Measurements from ENCODE around the gene GNG7. TPM values are rescaled to one million over a fixed set of nuclear protein-coding genes. Genes with fewer than 3 reads are reported as not detected.

GNG7 gene
- polyA plus RNA-seq, 1 experiment: 0.57 TPM

DNA sequence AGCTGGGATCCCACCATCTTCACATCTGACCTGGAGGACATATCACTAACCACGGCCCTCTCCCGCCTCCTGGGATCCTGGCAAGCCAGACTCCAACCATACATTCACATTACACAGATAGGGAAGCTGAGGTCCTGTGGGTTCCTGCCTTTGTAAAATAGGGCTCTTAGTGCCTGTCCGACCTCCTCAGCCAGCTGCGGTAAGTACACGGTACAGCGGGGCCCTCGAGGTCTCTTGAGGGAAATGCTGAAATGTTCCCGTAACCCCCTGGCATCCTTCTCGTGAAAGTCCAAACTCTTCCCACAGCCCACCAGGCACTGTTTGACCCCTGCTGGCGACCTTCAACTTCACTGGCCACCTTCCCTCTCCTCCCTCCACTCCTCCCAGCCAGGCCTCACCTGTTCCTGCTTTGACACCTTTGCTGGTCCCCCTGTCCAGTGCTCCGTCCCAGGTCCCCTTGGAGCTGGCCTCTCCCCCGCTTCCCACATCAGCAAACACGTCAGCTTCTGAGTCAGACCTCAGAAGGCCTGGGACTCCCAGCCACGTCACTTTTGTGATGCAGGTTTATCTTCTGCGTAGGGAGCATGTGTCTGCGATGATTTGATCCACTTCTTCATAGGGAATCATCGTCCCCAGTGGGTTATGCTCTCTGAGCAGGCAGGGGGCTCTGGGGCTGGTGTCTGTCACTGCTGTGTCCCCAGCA, 8.8 kb upstream of the GNG7 start:
- peak overlapping the region; percentile 31 for H3K4me3 ChIP-seq (ENCODE audit: low read depth, low read length)
- H3K9me3 ChIP-seq (ENCODE audit: control insufficient read depth, insufficient read depth, low read length): peaks cover 16% of the 10 kb centered on the region
- peak; percentile 72 for DNase-seq (ENCODE audit: low read depth, low spot score)
- POLR2A ChIA-PET: interaction anchor here (1.7 kb wide), 1 partner anchor 12 kb away, joined by 8 read pairs; no protein-coding TSS in a partner anchor
- CTCF ChIA-PET: interaction anchor here (1.1 kb wide), 1 partner anchor 63 kb away, joined by 4 read pairs; no protein-coding TSS in a partner anchor
- no peaks in the 10 kb centered on the region for H3K27me3 ChIP-seq (ENCODE audit: control insufficient read depth, insufficient read depth, low read length)
- TF ChIP-seq, protein P1, sequence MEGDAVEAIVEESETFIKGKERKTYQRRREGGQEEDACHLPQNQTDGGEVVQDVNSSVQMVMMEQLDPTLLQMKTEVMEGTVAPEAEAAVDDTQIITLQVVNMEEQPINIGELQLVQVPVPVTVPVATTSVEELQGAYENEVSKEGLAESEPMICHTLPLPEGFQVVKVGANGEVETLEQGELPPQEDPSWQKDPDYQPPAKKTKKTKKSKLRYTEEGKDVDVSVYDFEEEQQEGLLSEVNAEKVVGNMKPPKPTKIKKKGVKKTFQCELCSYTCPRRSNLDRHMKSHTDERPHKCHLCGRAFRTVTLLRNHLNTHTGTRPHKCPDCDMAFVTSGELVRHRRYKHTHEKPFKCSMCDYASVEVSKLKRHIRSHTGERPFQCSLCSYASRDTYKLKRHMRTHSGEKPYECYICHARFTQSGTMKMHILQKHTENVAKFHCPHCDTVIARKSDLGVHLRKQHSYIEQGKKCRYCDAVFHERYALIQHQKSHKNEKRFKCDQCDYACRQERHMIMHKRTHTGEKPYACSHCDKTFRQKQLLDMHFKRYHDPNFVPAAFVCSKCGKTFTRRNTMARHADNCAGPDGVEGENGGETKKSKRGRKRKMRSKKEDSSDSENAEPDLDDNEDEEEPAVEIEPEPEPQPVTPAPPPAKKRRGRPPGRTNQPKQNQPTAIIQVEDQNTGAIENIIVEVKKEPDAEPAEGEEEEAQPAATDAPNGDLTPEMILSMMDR (IDR thresholded peaks at IDR 0.05; ENCODE audit: low read depth, low read length): no peak
- H3K27ac ChIP-seq (ENCODE audit: low read depth, low read length): peak overlapping the region; percentile 94

DNA sequence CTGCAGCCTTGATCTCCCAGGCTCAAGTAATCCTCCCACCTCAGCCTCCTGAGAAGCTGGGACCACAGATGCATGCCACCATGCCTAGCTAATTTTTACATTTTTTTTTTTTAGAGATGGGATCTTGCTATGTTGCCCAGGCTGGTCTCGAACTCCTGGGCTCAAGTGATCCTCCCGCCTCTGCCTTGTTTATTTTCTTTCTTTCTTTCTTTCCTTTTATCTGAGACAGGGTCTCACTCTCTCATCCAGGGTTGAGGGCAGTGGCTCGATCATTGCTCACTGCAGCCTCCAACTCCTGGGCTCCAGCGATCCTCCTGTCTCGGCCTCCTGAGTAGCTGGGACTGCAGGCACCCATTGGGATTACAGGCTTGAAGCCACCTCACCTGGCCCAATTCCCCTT, 3.8 kb upstream of the GNG7 start:
- CTCF ChIA-PET: no interaction called here
- no peaks in the 10 kb centered on the region for H3K9me3 ChIP-seq (ENCODE audit: control insufficient read depth, insufficient read depth, low read length)
- no peak overlapping the region for H3K27ac ChIP-seq (ENCODE audit: low read depth, low read length)
- TF ChIP-seq, protein P1 (IDR thresholded peaks at IDR 0.05; ENCODE audit: low read depth, low read length): no peak
- H3K27me3 ChIP-seq (ENCODE audit: control insufficient read depth, insufficient read depth, low read length): peaks cover 10% of the 10 kb centered on the region
- H3K4me3 ChIP-seq (ENCODE audit: low read depth, low read length): no peak overlapping the region
- POLR2A ChIA-PET: interaction anchor here (0.7 kb wide), 1 partner anchor 463 kb away, joined by 3 read pairs; no protein-coding TSS in a partner anchor
- DNase-seq (ENCODE audit: low read depth, low spot score): no peak

DNA sequence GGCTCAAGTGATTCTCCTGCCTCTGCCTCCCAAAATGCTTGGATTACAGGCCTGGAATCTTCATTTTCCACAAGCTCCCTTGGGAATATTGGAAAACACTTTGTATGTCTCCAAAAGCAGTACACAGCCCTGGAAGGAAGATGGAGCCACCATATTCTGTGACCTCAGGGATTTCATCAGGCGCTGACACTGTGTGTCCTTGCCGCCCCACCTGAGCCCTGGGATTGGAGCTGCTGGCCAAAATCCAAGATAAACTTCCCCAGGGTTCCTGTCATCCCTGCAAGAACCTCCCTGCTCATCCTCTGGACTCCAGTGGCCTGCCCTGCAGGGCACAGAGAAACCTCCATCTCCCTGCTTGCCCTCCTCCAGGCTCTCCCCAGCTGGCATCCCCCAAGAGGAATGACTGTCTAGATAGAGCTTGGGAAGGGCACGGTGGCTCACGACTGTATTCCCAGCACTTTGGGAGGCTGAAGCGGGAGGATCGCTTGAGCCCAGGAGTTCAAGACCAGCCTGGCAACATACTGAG, 1.3 kb upstream of the GNG7 start:
- DNase-seq (ENCODE audit: low read depth, low spot score): no peak
- H3K27me3 ChIP-seq (ENCODE audit: control insufficient read depth, insufficient read depth, low read length): peaks cover 27% of the 10 kb centered on the region
- H3K4me3 ChIP-seq (ENCODE audit: low read depth, low read length): no peak overlapping the region
- ChIA-PET CTCF (interaction anchor here (0.6 kb wide), 1 partner anchor 16 kb away, joined by 4 read pairs; no protein-coding TSS in a partner anchor), POLR2A (interaction anchor here (0.6 kb wide), 1 partner anchor 53 kb away, joined by 3 read pairs; no protein-coding TSS in a partner anchor)
- TF ChIP-seq, protein P1 (IDR thresholded peaks at IDR 0.05; ENCODE audit: low read depth, low read length): no peak
- no peaks in the 10 kb centered on the region for H3K9me3 ChIP-seq (ENCODE audit: control insufficient read depth, insufficient read depth, low read length)
- no peak overlapping the region for H3K27ac ChIP-seq (ENCODE audit: low read depth, low read length)

DNA sequence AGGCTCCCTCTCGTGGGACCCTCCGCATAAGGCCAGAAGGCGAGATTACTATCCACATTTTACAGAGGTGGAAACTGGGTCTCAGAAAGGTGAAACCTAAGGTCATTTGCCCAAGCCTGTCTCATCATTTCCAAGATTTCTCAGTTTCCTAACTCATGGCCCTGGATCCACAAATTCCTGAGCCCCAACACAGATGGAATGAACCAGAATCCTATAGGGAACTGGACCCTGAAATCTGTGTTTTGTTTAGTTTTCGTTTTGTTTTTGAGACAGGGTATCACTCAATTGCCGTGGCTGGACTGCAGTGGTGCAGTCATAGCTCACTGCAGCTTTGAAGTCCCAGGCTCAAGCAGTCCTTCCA, 563 bp upstream of the GNG7 start:
- DNase-seq (ENCODE audit: low read depth, low spot score): no peak
- ChIA-PET POLR2A (no interaction called here), CTCF (no interaction called here)
- no peaks in the 10 kb centered on the region for H3K9me3 ChIP-seq (ENCODE audit: control insufficient read depth, insufficient read depth, low read length)
- TF ChIP-seq, protein P1 (IDR thresholded peaks at IDR 0.05; ENCODE audit: low read depth, low read length): no peak
- peaks cover 27% of the 10 kb centered on the region for H3K27me3 ChIP-seq (ENCODE audit: control insufficient read depth, insufficient read depth, low read length)
- no peak overlapping the region for H3K27ac ChIP-seq (ENCODE audit: low read depth, low read length)
- peak overlapping the region; percentile 43 for H3K4me3 ChIP-seq (ENCODE audit: low read depth, low read length)
